ENCODE measurements around the gene MMP1. TPM values are rescaled to one million over a fixed set of nuclear protein-coding genes. Genes with fewer than 3 reads are reported as not detected.

Gene MMP1
- total and polyA plus RNA-seq, 12 donors: 0.07 TPM; not detected in 11

GRCh38 chr11:102791271-102792036 lies 6.5 kb downstream of the MMP1 start:
- 55 to 65% (median 59%) methylated on average over 4 of the region's 4 CpGs for WGBS, 4 donors
- Histone ChIP-seq H3K4me3 (no peak overlapping the region), H3K27me3 (no peaks in the 10 kb centered on the region), H3K27ac (no peak overlapping the region), H3K4me1 (replicated peaks in 1 of 2) (no peaks in the 10 kb centered on the region), H3K9me3 (replicated peaks in 1 of 3) (no peaks in the 10 kb centered on the region), H3K36me3 (replicated peaks in 1 of 2) (no peaks in the 10 kb centered on the region)
- TF ChIP-seq, protein P1, sequence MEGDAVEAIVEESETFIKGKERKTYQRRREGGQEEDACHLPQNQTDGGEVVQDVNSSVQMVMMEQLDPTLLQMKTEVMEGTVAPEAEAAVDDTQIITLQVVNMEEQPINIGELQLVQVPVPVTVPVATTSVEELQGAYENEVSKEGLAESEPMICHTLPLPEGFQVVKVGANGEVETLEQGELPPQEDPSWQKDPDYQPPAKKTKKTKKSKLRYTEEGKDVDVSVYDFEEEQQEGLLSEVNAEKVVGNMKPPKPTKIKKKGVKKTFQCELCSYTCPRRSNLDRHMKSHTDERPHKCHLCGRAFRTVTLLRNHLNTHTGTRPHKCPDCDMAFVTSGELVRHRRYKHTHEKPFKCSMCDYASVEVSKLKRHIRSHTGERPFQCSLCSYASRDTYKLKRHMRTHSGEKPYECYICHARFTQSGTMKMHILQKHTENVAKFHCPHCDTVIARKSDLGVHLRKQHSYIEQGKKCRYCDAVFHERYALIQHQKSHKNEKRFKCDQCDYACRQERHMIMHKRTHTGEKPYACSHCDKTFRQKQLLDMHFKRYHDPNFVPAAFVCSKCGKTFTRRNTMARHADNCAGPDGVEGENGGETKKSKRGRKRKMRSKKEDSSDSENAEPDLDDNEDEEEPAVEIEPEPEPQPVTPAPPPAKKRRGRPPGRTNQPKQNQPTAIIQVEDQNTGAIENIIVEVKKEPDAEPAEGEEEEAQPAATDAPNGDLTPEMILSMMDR (IDR thresholded peaks at IDR 0.05): no peak
- TF ChIP-seq POLR2A (IDR thresholded peaks at IDR 0.05): no peak
- DNase-seq: no peak
- intact Hi-C loops (cut with DNase I): no loop called here

- Histone ChIP-seq H3K4me1 (replicated peaks in 1 of 2) (no peaks in the 10 kb centered on the region), H3K36me3 (replicated peaks in 1 of 2) (no peaks in the 10 kb centered on the region), H3K9me3 (replicated peaks in 1 of 3) (no peaks in the 10 kb centered on the region), H3K4me3 (no peak overlapping the region), H3K27ac (no peak overlapping the region), H3K27me3 (no peaks in the 10 kb centered on the region)
- no peak for DNase-seq
- WGBS, 4 donors: 66 to 86% (median 80%) methylated on average over 8 of the region's 8 CpGs
- TF ChIP-seq, protein P1 (IDR thresholded peaks at IDR 0.05): no peak
- TF ChIP-seq POLR2A (IDR thresholded peaks at IDR 0.05): no peak
- intact Hi-C loops (cut with DNase I): no loop called here
Observed at GRCh38 chr11:102788334-102788995, 9.5 kb downstream of the MMP1 start.

DNA sequence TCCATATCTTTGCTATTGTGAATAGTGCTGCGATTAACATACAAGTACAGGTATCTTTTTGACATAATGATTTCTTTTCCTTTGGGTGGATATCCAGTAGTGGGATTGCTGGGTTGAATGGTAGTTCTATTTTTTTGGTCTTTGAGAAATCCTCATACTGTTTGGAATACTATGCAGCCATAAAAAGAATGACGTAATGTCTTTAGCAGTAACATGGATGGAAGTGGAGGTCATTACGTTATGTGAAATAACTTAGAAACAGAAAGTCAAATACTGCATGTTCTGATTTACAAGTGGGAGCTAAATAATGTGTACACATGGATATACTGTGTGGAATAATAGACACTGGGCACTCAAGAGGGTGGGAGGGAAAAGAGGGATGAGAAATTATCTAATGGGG lies 13.6 kb downstream of the MMP1 start:
- intact Hi-C loops (cut with DNase I): no loop called here
- WGBS, 4 donors: 82 to 86% (median 86%) methylated on average over 3 of the region's 3 CpGs
- H3K27ac ChIP-seq: no peak overlapping the region
- no peak for TF ChIP-seq POLR2A (IDR thresholded peaks at IDR 0.05)
- TF ChIP-seq, protein P1 (IDR thresholded peaks at IDR 0.05): no peak
- H3K36me3 ChIP-seq (replicated peaks in 1 of 2): no peaks in the 10 kb centered on the region
- no peaks in the 10 kb centered on the region for H3K9me3 ChIP-seq (replicated peaks in 1 of 3)
- no peak for DNase-seq
- no peaks in the 10 kb centered on the region for H3K27me3 ChIP-seq
- H3K4me3 ChIP-seq: no peak overlapping the region
- no peaks in the 10 kb centered on the region for H3K4me1 ChIP-seq (replicated peaks in 1 of 2)

GRCh38 chr11:102783720-102784119 lies 14.2 kb downstream of the MMP1 start:
- WGBS, 4 donors: 76 to 84% (median 79%) methylated on average over 2 of the region's 2 CpGs
- no peak overlapping the region for H3K27ac ChIP-seq
- H3K36me3 ChIP-seq (replicated peaks in 1 of 2): no peaks in the 10 kb centered on the region
- DNase-seq: no peak
- no peak for TF ChIP-seq POLR2A (IDR thresholded peaks at IDR 0.05)
- TF ChIP-seq, protein P1 (IDR thresholded peaks at IDR 0.05): no peak
- H3K4me1 ChIP-seq (replicated peaks in 1 of 2): no peaks in the 10 kb centered on the region
- intact Hi-C loops (cut with DNase I): no loop called here
- no peaks in the 10 kb centered on the region for H3K9me3 ChIP-seq (replicated peaks in 1 of 3)
- H3K4me3 ChIP-seq: no peak overlapping the region
- H3K27me3 ChIP-seq: no peaks in the 10 kb centered on the region
